Sigmoid colon (tissue), 3 donors: ENCODE measurements around the gene ANKMY1.

Experiments used
- CTCF ChIP-seq, 4 experiments: fragments of 450-650 bp in 3 of 4; fragments of 200-600 bp in 1 of 4; IDR thresholded peaks; one replicate each; pipeline ENCODE4 v1.5.1; 2016 to 2019; ENCODE audit warnings: antibody characterized with exemption in 4 of 4, mild to moderate bottlenecking in 3 of 4, moderate library complexity in 2 of 4
- POLR2A ChIP-seq, 2 donors: fragments of 450-650 bp; IDR thresholded peaks; one replicate each; pipeline ENCODE4 v1.6.1; 2016; ENCODE audit warnings: antibody characterized with exemption in 2 of 2, mild to moderate bottlenecking in 2 of 2, moderate library complexity in 2 of 2

- TF ChIP-seq CTCF (IDR thresholded peaks at IDR 0.05) (no peak), POLR2A (IDR thresholded peaks at IDR 0.05) (no peak)
Observed at GRCh38 chr2:240457223-240458043, 100.4 kb downstream of the ANKMY1 start.
